Breast epithelium (tissue), 3 donors: ENCODE measurements around the gene IL1RAPL2.

Experiments
- POLR2A ChIP-seq: fragments of 450-650 bp; IDR thresholded peaks from one replicate; pipeline ENCODE4 v1.6.1; 2016; ENCODE audit warnings: antibody characterized with exemption, mild to moderate bottlenecking, moderate library complexity
- POLR2AphosphoS5 ChIP-seq, 3 donors: sonication (generic); formaldehyde crosslinking; IDR thresholded peaks; one replicate each; pipeline ENCODE4 v1.6.1; 2017; ENCODE audit warnings: antibody characterized with exemption in 3 of 3
- TF ChIP-seq, protein P1 (sequence below), 3 donors: fragments of 450-650 bp; IDR thresholded peaks; one replicate each; pipeline ENCODE4 v1.5.1; 2016 to 2017; ENCODE audit warnings: antibody characterized with exemption in 3 of 3, mild to moderate bottlenecking in 3 of 3, moderate library complexity in 3 of 3

DNA sequence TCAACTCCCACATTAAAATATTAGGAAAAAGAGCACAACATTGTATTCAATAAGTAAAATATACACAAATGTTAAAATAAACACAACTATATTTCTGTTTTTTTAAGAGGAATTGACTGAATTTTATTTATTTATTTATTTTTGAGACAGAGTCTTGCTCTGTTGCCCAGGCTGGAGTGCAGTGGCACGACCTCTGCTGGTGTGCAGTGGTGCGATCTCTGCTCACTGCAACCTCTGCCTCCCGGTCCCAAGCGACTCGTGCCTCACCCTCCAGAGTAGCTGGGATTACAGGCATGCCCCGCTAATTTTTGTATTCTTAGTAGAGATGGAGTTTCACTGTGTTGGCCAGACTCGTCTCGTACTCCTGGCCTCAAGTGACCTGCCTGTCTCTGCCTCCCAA, 623.1 kb downstream of the IL1RAPL2 start:
- TF ChIP-seq POLR2A: no peak
- TF ChIP-seq, protein P1, sequence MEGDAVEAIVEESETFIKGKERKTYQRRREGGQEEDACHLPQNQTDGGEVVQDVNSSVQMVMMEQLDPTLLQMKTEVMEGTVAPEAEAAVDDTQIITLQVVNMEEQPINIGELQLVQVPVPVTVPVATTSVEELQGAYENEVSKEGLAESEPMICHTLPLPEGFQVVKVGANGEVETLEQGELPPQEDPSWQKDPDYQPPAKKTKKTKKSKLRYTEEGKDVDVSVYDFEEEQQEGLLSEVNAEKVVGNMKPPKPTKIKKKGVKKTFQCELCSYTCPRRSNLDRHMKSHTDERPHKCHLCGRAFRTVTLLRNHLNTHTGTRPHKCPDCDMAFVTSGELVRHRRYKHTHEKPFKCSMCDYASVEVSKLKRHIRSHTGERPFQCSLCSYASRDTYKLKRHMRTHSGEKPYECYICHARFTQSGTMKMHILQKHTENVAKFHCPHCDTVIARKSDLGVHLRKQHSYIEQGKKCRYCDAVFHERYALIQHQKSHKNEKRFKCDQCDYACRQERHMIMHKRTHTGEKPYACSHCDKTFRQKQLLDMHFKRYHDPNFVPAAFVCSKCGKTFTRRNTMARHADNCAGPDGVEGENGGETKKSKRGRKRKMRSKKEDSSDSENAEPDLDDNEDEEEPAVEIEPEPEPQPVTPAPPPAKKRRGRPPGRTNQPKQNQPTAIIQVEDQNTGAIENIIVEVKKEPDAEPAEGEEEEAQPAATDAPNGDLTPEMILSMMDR (IDR thresholded peaks at IDR 0.05): no peak
- no peak for TF ChIP-seq POLR2AphosphoS5 (IDR thresholded peaks at IDR 0.05)
